ENCODE measurements around the gene REL.

The REL gene

DNA sequence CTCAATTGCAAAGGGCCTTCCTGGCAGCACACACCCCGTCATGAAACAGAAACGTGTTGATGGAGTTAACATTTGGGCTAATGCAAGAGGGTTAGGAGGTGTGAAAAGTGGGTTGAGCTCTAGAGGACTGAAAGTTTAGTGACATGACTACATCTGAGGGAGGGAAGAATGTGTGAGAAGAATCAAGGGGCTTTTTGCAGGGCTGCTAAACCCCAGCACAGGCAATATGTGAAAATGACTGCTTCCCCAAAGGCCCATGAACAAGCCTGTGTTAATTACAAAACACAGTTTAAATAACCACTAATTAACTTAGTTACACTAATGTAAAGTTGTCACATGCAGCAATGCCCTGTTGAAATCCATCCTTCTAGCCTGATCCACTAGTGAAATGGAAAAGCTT is 72.8 kb downstream of the REL start:
- H3K4me3 Mint-ChIP-seq, result no peak overlapping the region

DNA sequence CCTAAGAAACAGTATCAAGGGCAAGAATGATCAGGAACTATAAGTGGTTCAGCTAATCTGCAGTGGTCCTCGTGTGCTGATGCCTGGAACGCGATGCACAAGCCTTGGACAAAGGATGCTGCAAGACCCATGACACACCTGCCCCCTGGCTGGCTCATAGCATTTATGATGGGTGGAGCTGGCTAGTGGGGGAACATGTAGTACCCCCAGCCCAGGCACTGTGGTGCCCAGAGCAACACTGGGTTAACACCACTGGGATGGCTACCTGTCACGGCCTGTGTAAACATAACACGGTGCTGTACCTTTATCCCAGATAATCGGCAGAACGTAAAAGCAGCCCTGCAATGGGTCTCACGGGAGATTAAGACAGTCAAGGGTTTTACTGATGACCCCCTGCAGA is 75.8 kb downstream of the REL start:
- intact Hi-C loops (cut with micrococcal nuclease), result no loop called here
- Mint-ChIP-seq H3K4me3 (no peak overlapping the region), H3K27ac (no peak overlapping the region), H3K9me3 (no peaks in the 10 kb centered on the region), H3K36me3 (ENCODE audit: low read depth) (peaks cover 27% of the 10 kb centered on the region), H3K4me1 (ENCODE audit: low read depth) (no peaks in the 10 kb centered on the region), H3K27me3 (no peaks in the 10 kb centered on the region)

More for the DNA sequence above, 72.8 kb downstream of the REL start:
- Mint-ChIP-seq H3K27me3 (no peaks in the 10 kb centered on the region), H3K36me3 (ENCODE audit: low read depth) (peaks cover 15% of the 10 kb centered on the region), H3K4me1 (ENCODE audit: low read depth) (no peaks in the 10 kb centered on the region), H3K9me3 (no peaks in the 10 kb centered on the region), H3K27ac (no peak overlapping the region)
- intact Hi-C loops (cut with micrococcal nuclease), result no loop called here

DNA sequence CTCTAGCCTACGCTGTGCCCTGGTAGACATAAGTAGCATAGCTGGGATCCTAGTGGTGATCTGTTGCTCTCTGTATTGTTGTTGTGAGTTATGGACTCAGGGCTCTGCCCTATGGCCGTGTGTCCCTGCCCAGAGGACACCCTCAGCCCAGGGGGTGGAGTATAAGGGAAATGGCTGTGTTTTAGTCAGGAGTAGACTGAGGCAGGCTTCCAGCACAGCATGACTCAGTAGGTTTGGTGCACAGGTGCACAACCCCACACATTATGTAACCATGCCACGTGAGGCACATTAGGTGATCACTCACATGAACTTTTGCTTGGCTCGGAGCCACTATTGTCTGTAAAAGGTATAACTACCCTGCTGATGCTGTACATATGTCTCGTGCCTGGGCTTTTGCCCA is 76.3 kb downstream of the REL start:
- Mint-ChIP-seq H3K9me3 (no peaks in the 10 kb centered on the region), H3K4me1 (ENCODE audit: low read depth) (no peaks in the 10 kb centered on the region), H3K27me3 (no peaks in the 10 kb centered on the region), H3K27ac (no peak overlapping the region), H3K4me3 (no peak overlapping the region), H3K36me3 (ENCODE audit: low read depth) (peaks cover 26% of the 10 kb centered on the region)
- intact Hi-C loops (cut with micrococcal nuclease), result no loop called here

DNA sequence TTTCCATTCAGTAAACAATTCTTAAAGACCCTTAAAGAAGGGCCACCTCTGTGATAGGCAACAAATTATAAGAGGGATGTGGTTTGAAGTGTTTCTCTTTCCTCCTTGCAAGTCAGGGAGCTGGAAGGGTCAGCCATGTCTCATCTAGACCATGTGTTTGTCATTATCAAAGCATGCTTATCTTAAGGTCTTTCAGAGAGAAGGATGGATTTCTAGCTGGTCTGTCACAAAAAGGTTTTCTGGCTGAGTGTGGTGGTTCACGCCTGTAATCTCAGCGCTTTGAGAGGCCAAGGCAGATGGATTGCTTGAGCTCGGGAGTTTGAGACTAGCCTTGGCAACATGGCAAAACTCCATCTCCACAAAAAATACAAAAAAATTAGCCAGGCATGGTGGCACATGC is 77.0 kb downstream of the REL start:
- H3K4me1 Mint-ChIP-seq (ENCODE audit: low read depth), result no peaks in the 10 kb centered on the region
- H3K27me3 Mint-ChIP-seq, result no peaks in the 10 kb centered on the region
- H3K9me3 Mint-ChIP-seq, result no peaks in the 10 kb centered on the region
- H3K27ac Mint-ChIP-seq, result no peak overlapping the region
- peaks cover 19% of the 10 kb centered on the region for H3K36me3 Mint-ChIP-seq (ENCODE audit: low read depth)
- intact Hi-C loops (cut with micrococcal nuclease), result no loop called here
- no peak overlapping the region for H3K4me3 Mint-ChIP-seq

DNA sequence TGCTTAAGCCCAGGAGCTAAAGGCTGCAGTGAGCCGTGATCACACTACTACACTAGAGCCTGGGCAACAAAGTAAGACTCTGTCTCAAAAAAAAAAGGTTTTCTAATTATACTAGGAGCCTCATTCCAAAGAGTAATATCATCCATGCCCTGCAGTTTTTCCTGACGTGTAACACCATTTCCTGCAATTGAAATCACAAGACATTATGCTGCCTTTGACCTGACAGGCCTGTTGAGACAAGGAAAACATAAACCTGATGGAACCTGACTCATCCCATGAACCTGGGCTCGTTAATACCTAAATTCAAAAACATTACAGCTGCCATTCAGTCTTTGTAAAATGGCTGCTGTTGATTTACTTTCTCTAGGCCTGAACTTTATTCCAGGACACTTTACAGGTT is 77.4 kb downstream of the REL start:
- H3K9me3 Mint-ChIP-seq, result no peaks in the 10 kb centered on the region
- H3K27me3 Mint-ChIP-seq, result no peaks in the 10 kb centered on the region
- intact Hi-C loops (cut with micrococcal nuclease), result no loop called here
- H3K36me3 Mint-ChIP-seq (ENCODE audit: low read depth), result peaks cover 15% of the 10 kb centered on the region
- no peaks in the 10 kb centered on the region for H3K4me1 Mint-ChIP-seq (ENCODE audit: low read depth)
- no peak overlapping the region for H3K27ac Mint-ChIP-seq
- H3K4me3 Mint-ChIP-seq, result no peak overlapping the region

DNA sequence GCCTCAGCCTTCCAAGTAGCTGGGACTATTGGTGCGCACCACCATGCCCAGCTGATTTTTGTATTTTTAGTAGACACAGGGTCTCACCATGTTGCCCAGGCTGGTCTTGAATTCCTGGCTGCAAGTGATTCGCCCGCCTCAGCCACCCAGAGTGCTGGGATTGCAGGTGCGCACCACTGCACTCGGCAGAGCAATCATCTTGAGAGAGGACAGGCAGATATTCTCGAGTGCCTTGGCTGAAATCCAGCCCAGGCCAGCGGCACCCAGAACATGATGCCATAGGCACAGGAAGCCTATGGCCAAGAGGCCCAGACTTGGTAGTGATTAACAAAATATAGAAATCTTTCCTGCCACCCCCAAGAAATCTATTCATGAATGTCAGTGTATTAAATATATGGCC is 78.1 kb downstream of the REL start:
- Mint-ChIP-seq H3K36me3 (ENCODE audit: low read depth) (peaks cover 12% of the 10 kb centered on the region), H3K4me3 (no peak overlapping the region), H3K4me1 (ENCODE audit: low read depth) (no peaks in the 10 kb centered on the region), H3K27me3 (no peaks in the 10 kb centered on the region), H3K9me3 (no peaks in the 10 kb centered on the region), H3K27ac (no peak overlapping the region)
- intact Hi-C loops (cut with micrococcal nuclease), result no loop called here

DNA sequence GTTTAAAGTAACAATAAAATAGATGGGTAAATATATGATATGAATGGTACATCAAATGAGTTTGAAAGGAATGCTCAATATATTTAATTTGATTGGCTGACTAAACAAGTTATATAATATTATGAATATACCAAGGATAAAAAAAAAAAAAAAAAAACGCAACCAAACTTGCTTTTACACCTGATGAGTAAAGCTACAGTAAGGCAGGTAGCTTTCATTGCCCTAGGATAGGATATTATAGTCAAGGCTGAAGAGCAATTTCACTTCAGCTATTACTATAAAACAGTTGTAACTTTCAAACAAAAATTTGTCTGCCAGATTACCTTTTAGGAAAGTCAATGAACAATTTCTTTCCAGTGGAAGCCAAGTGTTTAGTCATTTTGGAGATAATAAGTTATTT is 79.3 kb downstream of the REL start:
- Mint-ChIP-seq H3K36me3 (ENCODE audit: low read depth) (peaks cover 12% of the 10 kb centered on the region), H3K9me3 (no peaks in the 10 kb centered on the region), H3K4me1 (ENCODE audit: low read depth) (no peaks in the 10 kb centered on the region), H3K4me3 (no peak overlapping the region), H3K27ac (no peak overlapping the region), H3K27me3 (no peaks in the 10 kb centered on the region)
- intact Hi-C loops (cut with micrococcal nuclease), result no loop called here

DNA sequence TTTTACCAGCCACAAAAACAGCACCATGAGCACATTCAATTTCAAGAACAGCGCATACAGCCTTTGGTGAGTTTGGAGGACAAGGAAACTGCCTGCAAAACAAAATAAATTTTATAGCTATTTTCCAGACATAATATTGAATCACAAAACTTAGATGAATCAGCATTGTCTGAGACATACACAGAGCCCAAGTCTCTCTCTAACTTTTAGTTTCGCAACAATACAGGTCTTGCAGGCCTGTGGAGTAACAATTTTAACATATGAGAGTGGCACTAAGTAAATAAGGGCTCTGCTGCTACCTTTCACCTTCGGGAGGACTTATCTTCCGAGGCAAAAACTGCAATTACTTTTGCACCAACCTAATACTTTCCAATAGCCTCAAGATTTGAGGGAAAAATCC is 80.1 kb downstream of the REL start:
- intact Hi-C loops (cut with micrococcal nuclease), result no loop called here
- Mint-ChIP-seq H3K27ac (no peak overlapping the region), H3K9me3 (no peaks in the 10 kb centered on the region), H3K27me3 (no peaks in the 10 kb centered on the region), H3K36me3 (ENCODE audit: low read depth) (peaks cover 12% of the 10 kb centered on the region), H3K4me1 (ENCODE audit: low read depth) (peaks cover 3% of the 10 kb centered on the region), H3K4me3 (no peak overlapping the region)

DNA sequence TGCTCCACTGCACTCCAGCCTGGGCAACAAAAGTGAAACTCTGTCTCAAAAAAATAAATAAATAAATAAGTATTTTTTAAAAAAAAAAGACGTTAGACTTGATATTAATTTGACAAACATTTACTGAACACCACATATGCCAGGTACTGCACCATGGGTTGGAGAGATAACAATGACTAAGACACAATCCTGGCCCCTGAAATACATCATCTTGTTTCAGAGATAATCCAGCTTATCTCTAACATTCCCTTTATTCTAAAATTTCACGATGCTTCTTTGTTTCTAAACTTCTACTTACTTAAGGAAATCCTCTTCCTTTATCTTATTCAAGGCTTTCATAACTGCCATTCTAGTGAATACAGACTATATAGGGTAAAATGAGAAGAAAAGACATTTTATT is 81.2 kb downstream of the REL start:
- H3K27ac Mint-ChIP-seq, result no peak overlapping the region
- intact Hi-C loops (cut with micrococcal nuclease), result no loop called here
- H3K9me3 Mint-ChIP-seq, result no peaks in the 10 kb centered on the region

DNA sequence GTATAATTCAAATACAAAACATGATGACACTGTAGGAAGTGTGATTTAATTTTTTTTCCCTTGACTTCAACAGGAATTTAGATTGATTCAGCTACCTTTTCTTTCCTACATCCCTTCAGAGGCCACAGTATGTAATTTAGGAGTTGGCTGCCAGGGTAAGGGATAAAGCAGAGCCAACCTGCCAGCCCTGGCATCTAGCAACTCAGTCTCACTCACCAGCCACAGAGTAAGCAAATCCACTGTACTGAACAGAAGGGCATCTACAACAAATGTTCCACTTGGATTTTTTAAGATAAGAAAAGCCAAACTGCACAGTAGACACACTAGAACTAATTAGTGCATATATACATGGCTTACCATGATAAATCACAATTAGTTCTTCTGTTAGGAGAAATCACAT is 81.8 kb downstream of the REL start:
- H3K27ac Mint-ChIP-seq, result no peak overlapping the region
- no peak overlapping the region for H3K4me3 Mint-ChIP-seq
- H3K9me3 Mint-ChIP-seq, result no peaks in the 10 kb centered on the region
- no peaks in the 10 kb centered on the region for H3K27me3 Mint-ChIP-seq
- intact Hi-C loops (cut with micrococcal nuclease), result no loop called here
- peaks cover 12% of the 10 kb centered on the region for H3K36me3 Mint-ChIP-seq (ENCODE audit: low read depth)
- peaks cover 5% of the 10 kb centered on the region for H3K4me1 Mint-ChIP-seq (ENCODE audit: low read depth)

More for the DNA sequence above, 81.2 kb downstream of the REL start:
- Mint-ChIP-seq H3K27me3 (no peaks in the 10 kb centered on the region), H3K4me3 (no peak overlapping the region), H3K4me1 (ENCODE audit: low read depth) (peaks cover 5% of the 10 kb centered on the region), H3K36me3 (ENCODE audit: low read depth) (peaks cover 12% of the 10 kb centered on the region)

DNA sequence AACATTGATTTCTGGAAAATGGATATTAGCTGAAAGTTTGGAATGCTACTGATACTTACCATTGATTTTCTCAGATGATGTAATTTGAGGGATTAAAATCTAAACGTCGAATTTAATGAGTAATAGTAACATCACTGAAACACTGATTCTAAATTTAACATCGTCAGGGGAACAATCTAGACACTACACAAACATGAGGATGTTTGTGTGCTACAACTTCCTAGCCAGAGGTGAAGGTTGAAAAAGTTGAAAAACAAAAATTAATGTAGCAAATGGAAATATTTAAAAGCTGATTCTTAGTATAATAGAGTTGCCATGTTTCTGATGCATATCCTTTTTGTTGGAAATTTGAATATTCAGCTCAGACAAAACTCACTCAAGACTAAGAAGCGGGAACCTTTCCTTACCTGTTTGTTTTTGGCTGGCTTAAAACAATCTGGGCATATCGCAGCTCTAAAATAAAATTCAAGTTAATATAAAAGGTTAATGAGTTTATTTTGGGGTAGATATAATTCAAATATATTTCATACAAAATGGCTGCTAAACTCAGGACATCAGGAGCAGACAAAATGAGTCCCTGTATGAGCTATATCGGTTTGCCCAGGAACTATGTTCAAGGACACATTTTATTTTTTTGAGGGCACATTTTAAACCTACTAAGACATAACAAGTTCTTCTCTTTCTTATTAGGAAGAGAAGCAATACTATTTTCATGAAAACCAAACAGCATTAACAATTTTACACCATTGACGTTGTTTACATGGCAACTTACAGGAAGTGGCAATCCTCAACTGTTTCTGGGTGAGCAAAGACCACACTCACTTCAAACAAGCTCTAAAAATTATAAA is 83.5 kb downstream of the REL start:
- Mint-ChIP-seq H3K9me3 (no peaks in the 10 kb centered on the region), H3K27me3 (no peaks in the 10 kb centered on the region), H3K4me3 (no peak overlapping the region), H3K4me1 (ENCODE audit: low read depth) (peaks cover 5% of the 10 kb centered on the region), H3K27ac (no peak overlapping the region), H3K36me3 (ENCODE audit: low read depth) (peaks cover 4% of the 10 kb centered on the region)
- intact Hi-C loops (cut with micrococcal nuclease), result no loop called here

DNA sequence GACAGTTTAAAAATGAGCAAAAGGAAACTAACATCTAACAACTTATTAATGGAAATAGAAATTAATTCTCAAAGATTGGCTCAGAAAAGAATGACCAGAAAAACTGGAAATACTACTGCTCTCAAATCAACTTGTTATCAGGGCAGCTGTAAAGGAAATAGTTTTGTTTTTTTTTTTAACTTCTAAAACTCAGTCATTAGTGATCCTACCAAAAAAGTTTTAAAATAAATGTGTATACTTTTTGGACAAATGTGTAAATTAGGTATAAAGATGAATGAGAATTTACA is 84.1 kb downstream of the REL start:
- H3K27ac Mint-ChIP-seq, result no peak overlapping the region
- no peaks in the 10 kb centered on the region for H3K27me3 Mint-ChIP-seq
- intact Hi-C loops (cut with micrococcal nuclease), result no loop called here
- H3K4me3 Mint-ChIP-seq, result no peak overlapping the region
- H3K9me3 Mint-ChIP-seq, result no peaks in the 10 kb centered on the region
- H3K36me3 Mint-ChIP-seq (ENCODE audit: low read depth), result no peaks in the 10 kb centered on the region
- peaks cover 5% of the 10 kb centered on the region for H3K4me1 Mint-ChIP-seq (ENCODE audit: low read depth)

DNA sequence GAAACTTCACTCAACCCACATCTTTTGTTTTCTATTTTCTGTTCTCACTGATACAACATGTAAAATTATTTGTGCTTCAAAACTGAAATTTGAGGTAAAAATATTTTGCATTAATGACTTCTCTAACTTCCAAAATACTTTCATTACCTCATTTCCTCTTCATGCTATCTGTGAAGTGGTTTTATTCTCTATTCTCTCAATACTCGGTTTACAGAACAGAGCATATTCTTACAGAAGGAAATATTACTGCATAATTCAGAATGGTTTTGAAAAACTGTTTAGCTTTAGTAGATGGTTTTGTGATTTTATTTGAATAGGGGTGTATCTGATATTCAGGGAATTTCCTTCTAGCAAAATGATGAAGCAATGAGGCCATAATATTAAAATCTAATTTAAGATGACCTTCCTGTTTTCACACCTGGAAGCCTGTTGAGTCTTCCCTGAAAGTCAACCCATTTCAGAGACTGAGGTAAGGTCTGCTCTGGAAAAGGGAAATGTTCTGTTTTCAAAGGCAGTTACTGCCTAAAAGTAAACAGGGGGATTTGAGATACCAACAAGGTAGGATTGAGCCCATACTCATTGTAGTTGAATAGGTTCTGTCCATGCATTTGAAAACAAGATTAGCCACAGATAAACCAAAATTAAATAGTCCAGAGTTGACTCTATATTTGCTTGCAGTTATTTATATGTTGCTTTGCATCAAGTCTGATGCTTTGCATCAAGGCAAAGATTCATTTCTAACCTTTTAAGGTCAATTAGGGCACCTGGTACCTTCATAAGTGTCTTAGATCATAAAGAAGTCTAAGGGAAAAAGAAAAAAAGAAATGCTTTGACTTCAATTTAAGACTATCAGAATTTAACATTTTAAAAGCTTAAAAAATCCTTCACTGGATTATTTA is 85.4 kb downstream of the REL start:
- Mint-ChIP-seq H3K4me1 (ENCODE audit: low read depth) (peaks cover 5% of the 10 kb centered on the region), H3K36me3 (ENCODE audit: low read depth) (no peaks in the 10 kb centered on the region), H3K4me3 (no peak overlapping the region), H3K9me3 (no peaks in the 10 kb centered on the region), H3K27me3 (no peaks in the 10 kb centered on the region), H3K27ac (no peak overlapping the region)
- intact Hi-C loops (cut with micrococcal nuclease), result no loop called here

DNA sequence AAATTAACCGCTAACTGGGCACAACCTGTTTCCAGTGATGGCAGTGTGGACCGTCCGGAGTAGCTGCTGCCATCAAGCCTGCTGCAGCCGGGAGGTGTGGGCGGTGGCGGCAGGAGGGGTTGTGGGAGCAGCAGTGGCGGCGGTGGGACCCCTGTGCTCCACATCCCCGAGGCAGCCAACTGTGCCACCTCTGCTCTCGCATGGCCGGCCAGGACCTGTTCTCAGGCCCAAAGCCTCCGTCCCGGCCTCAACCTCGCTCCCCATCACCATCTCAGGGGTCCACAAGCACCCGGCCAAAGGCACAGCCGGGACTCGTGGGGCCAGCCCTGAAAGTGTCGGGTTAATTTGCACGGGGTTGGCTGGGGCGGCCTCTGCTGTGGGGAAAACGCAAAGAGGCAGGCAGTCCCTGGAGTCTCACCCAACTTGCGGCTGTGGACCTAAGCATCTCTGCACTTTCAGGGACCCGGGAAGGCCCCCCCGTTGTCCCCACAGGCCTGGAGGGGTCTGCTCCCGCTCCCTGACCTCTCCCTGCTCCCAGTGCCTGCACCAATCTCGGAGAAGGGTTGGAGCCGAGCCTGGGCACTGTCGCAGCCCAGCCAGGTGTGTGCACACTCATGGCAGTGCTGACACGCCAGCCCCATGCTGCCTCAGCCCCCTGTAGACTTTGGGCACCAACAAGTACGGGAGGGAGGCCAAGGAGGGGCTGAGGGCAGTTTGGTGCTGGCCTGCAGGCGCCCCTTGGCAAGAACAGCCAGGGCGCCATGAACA is 91.7 kb downstream of the REL start:
- intact Hi-C loops (cut with micrococcal nuclease), result no loop called here
- H3K4me1 Mint-ChIP-seq (ENCODE audit: low read depth), result no peaks in the 10 kb centered on the region
- H3K27ac Mint-ChIP-seq, result peak overlapping the region; percentile 43
- H3K4me3 Mint-ChIP-seq, result no peak overlapping the region
- no peaks in the 10 kb centered on the region for H3K9me3 Mint-ChIP-seq
- no peaks in the 10 kb centered on the region for H3K36me3 Mint-ChIP-seq (ENCODE audit: low read depth)
- H3K27me3 Mint-ChIP-seq, result no peaks in the 10 kb centered on the region
